Activated T-cell treated with anti-CD3 and anti-CD28 coated beads, Interleukin-2, amount 50 U/mL, for 4 hours (primary cell): ENCODE measurements around the gene RAB11FIP5. TPM values are rescaled to one million over a fixed set of nuclear protein-coding genes. Genes with fewer than 3 reads are reported as not detected.

Source experiments
- ATAC-seq, 2 donors: fragments of 200-7000 bp; cut with Tn5 transposase; one replicate each; pipeline ENCODE4 v1.10.0; 2021
- DNase-seq: peaks from one replicate; pipeline ENCODE4 v3.0.0-alpha.2; 2020
- H3K27me3 Mint-ChIP-seq: one replicate; pipeline ENCODE4 v1.8.0; 2021; ENCODE audit warnings: low read depth, mixed read lengths
- H3K36me3 Mint-ChIP-seq: one replicate; pipeline ENCODE4 v1.8.0; 2022; ENCODE audit warnings: mixed read lengths; ENCODE audit not compliant: insufficient read depth
- H3K4me1 Mint-ChIP-seq: one replicate; pipeline ENCODE4 v1.8.0; 2021; ENCODE audit warnings: low read depth, mixed read lengths
- H3K4me3 Mint-ChIP-seq: one replicate; pipeline ENCODE4 v1.8.0; 2021; ENCODE audit warnings: mild to moderate bottlenecking, moderate library complexity, mixed read lengths
- H3K9me3 Mint-ChIP-seq: one replicate; pipeline ENCODE4 v1.8.0; 2021; ENCODE audit warnings: mixed read lengths
- total RNA-seq, 3 donors: library from RNA; stranded (reverse); gene quantifications; one replicate each; pipeline ENCODE4 v1.2.1, GENCODE V29; 2021

Gene RAB11FIP5
- total RNA-seq, 3 donors from 2014 or later = 4.6 to 5.1 (median 5.0) TPM

DNA sequence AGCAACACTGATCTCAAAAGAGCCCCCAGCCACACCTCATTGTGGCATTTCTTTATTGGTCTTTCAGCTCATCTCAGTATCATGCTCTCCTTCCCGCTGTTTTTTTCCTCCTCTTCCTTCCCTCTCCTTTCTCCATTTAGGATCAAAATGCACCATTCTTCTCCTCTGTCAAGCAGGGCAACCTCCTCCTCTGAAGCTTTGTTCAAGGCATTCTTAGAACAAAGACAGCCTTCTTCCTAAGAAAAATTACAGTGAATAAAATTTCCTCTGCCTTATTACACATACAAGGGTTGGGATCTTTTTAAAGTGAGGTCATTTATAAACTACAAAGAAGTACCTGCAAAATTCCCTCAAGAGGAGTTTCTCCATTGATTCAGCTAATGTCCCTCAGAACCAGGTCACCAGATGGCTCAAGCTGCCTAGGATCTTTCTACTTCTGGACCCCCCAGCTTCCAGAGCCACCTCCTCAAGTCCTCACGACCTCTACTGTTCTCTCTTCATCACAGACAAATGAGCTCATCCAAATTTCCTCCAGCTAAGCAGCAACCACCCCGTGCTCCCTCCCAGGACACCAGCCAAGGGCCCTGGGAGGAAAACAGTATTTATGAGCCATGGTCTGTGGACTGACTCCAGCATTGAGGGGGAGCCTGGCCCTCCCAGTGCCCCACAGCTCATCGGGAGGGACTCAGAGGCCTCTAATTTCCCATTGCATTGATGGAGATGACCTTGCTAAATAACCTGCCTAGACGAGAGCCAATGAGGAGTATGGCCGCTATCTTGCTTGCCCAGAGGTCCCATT is 59.2 kb downstream of the RAB11FIP5 start:
- DNase-seq (no peak), ATAC-seq (no peak)
- no peak overlapping the region for H3K4me3 Mint-ChIP-seq
- H3K4me1 Mint-ChIP-seq = no peaks in the 10 kb centered on the region
- no peaks in the 10 kb centered on the region for H3K27me3 Mint-ChIP-seq
- H3K36me3 Mint-ChIP-seq = peaks cover 15% of the 10 kb centered on the region
- H3K9me3 Mint-ChIP-seq = peaks cover 9% of the 10 kb centered on the region

DNA sequence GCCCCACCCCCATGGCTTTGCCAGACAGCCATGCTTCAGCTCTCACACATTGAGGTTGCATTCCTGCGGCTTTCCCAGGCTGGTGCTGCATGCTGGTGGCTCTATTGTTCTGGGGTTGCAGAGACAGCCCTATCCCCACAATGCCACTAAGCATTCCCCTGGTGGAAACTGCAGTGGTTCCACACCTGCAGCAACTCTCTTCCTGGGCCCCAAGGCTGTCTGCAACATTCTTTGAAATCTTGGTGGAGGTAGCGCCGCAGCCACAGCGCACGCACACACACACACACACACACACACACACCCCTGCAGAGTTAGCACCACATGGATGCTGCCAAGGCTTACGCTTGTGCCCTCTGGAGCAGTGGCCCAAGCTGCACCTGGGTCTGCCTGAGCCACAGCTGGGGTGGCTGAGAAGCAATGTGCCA is 62.6 kb downstream of the RAB11FIP5 start:
- H3K4me1 Mint-ChIP-seq = no peaks in the 10 kb centered on the region
- no peaks in the 10 kb centered on the region for H3K9me3 Mint-ChIP-seq
- ATAC-seq = no peak
- no peaks in the 10 kb centered on the region for H3K27me3 Mint-ChIP-seq
- no peak for DNase-seq
- peaks cover 5% of the 10 kb centered on the region for H3K36me3 Mint-ChIP-seq
- no peak overlapping the region for H3K4me3 Mint-ChIP-seq

DNA sequence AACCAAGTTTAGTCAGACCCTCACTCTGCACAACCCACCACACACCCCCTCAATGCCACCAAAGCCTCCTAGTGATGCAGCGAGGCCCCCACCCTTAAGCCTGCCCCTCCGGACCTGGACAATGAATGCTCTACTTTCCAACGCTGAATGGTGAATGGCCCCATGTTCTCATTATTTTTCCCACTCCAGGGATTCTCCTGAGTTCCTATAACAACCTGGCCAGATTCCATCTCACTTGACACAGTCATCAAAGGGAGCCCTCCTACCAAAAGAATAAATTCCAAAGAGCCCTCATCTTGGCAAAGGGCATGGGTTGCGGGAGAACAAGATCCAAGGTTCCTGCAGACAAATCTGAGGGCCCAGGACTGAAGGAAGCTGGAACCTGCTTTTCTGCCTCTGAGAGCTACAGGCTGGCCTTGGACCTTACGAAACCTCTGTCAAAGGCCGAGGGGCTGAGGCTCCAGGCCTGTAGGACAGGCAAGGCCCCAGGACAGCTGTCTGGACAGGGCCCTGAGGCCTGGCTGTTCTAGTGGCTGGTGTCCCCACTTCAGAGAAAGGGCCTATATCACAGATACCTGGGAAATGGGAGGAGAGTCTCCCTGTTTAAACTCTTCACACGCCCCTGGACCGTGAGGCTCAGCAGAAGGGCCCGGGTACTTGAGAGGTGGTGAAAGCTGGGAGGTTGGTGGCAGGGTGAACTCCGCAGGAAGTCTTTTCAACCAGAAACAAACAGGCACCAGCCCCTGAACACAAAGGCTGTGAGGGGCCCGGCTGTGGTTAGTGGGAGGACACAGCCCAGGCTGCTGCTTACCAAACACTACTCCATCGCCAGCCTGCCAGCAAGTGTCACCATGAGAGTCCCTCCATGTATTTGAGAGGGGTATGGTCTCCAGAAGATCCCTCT is 68.6 kb downstream of the RAB11FIP5 start:
- H3K27me3 Mint-ChIP-seq = no peaks in the 10 kb centered on the region
- no peak overlapping the region for H3K4me3 Mint-ChIP-seq
- no peak for ATAC-seq
- H3K4me1 Mint-ChIP-seq = no peaks in the 10 kb centered on the region
- no peak for DNase-seq
- no peaks in the 10 kb centered on the region for H3K9me3 Mint-ChIP-seq
- H3K36me3 Mint-ChIP-seq = peaks cover 3% of the 10 kb centered on the region

DNA sequence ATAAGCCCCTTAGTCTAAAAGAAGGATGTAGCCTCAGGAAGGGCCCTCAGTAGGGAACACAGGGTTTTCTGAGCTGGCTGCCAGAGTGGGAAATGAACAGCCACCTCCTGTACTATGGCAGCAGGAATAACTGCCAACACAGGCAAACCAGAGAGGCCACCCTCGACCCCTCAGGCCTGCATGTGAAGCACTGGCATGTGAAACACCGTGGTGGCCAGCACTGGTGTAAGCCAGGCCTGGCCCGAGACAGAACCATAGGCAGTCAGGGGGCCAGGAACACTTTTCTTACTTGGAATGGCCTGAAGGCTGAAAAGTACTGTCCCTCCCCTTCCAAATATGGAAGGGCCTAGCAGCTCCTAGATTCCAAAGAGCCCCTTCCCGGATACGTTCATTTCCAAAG is 69.5 kb downstream of the RAB11FIP5 start:
- DNase-seq = no peak
- H3K4me1 Mint-ChIP-seq = no peaks in the 10 kb centered on the region
- no peak for ATAC-seq
- no peaks in the 10 kb centered on the region for H3K27me3 Mint-ChIP-seq
- H3K36me3 Mint-ChIP-seq = peaks cover 3% of the 10 kb centered on the region
- no peak overlapping the region for H3K4me3 Mint-ChIP-seq
- no peaks in the 10 kb centered on the region for H3K9me3 Mint-ChIP-seq

DNA sequence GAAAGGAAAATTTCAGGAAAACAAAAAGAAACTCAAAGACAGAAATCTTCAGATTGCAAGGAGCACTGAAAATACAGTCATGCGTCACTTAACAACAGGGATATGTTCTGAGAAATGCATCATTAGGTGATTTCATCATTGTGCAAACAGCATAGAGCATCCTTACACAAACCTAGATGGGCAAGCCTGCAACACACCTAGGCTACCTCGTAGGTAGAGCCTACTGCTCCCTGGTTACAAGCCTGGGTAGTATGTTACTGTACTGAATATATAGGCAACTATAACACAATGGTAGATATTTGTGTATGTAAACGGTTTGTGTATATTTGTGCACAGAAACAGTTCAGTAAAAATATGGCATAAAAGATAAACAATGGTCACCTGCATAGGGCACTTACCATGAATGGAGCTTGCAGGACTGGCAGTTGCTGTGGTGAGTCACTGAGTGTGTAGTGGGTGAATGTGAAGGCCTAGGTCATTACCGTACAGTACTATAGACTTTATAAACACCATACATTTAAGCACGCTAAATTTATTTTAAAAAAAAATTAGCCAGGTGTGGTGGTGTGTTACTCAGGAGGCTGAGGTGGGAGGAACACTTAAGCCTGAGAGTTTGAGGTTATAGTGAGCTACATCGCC is 74.7 kb downstream of the RAB11FIP5 start:
- H3K36me3 Mint-ChIP-seq = peaks cover 3% of the 10 kb centered on the region
- H3K27me3 Mint-ChIP-seq = no peaks in the 10 kb centered on the region
- no peaks in the 10 kb centered on the region for H3K9me3 Mint-ChIP-seq
- DNase-seq (no peak), ATAC-seq (no peak)
- no peaks in the 10 kb centered on the region for H3K4me1 Mint-ChIP-seq
- H3K4me3 Mint-ChIP-seq = no peak overlapping the region

DNA sequence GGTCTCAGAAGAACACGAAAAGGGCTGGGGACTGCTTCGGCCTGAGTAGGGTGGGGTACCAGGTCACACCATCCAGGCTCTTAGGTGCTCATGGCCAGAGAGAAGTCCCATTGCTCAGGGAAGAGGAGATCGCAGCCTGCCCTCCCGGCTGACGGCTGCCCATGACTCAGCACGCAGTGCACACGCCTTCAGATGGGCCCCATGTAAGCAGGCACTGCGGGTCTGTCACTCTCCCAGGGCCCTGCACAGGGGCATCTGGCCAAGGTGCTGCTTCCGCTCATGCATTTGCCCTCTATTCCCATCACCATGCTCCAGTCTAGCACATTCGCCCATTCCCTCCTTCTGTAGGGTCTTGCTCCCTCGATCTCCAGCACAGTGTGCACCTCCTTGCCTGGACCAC is 76.0 kb downstream of the RAB11FIP5 start:
- Mint-ChIP-seq H3K27me3 (no peaks in the 10 kb centered on the region), H3K9me3 (no peaks in the 10 kb centered on the region), H3K4me1 (no peaks in the 10 kb centered on the region), H3K36me3 (peaks cover 3% of the 10 kb centered on the region), H3K4me3 (no peak overlapping the region)
- DNase-seq = no peak
- no peak for ATAC-seq

DNA sequence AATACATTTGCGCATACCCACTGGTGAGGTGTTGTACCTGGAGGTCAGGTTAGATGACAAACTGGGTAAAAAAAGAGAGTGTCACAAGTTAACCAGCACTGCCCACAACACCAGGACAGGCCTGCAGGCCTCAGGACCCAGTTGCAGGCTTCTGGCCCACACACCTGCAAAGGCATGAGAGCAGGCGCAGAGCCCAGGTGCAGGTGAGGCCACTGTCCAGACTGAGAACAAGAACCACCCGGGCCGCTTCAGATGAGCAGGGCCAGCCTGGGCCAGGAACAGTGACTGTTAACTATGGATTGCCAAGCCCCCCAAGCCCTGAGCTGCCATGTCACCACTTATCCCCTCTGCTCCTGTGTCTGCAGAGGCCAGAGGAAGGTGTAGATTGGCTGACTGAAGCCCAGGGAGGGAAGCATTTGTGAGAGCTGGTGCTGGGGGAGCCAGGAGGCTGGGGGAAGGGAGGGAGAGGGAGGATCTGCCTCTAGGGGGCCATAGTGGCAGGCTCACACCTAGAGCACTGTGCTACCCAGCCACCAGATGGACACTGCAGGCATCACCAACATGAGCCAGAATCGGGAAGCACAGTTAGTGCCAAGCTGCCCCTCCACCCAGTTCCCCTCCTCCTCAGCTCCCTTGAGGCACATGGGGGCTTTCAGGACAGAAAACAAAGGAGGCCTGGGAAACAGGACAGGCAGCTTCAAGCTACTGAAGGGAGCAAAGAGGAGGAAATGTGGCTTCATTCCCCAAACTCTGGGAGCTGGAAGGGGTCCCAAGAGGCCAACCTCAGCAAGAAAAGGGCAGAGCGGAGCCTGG is 76.6 kb downstream of the RAB11FIP5 start:
- no peak for ATAC-seq
- Mint-ChIP-seq H3K4me1 (no peaks in the 10 kb centered on the region), H3K9me3 (no peaks in the 10 kb centered on the region), H3K36me3 (peaks cover 3% of the 10 kb centered on the region), H3K4me3 (no peak overlapping the region), H3K27me3 (no peaks in the 10 kb centered on the region)
- DNase-seq = no peak

DNA sequence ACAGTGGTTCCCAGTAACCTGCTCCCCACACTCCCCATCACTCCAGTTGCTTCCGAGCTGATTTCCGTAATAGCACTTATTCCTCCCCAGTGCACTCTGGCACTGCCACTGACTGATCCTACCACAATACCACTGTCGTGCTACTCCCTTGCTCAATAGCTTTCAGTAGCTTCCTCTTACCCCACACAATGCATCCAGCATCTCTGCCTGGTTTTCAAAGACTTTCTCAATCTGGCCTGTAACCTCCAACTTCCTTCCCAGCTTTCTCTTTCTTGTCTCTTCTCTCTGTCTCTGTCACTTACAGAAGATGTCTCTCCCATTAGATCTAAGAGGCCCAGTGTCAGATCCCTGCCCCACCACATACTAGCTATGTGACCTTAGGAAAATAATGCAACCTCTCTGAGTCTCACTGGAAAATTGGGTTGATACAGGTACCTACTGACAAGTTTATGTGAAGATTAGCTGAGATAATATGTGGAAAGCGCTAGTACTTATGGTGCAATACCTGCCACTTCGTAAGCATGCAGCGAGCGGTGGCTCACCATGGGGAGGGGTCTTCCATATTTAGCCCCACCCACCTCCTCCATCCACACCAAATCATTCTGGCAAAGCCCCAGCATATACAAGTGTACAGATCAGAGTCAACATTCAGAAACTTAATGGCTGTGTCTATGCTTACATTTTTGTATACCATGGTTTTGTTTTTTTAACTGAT is 77.9 kb downstream of the RAB11FIP5 start:
- no peaks in the 10 kb centered on the region for H3K4me1 Mint-ChIP-seq
- no peak for ATAC-seq
- peaks cover 3% of the 10 kb centered on the region for H3K36me3 Mint-ChIP-seq
- no peaks in the 10 kb centered on the region for H3K9me3 Mint-ChIP-seq
- no peak for DNase-seq
- H3K4me3 Mint-ChIP-seq = no peak overlapping the region
- H3K27me3 Mint-ChIP-seq = no peaks in the 10 kb centered on the region

DNA sequence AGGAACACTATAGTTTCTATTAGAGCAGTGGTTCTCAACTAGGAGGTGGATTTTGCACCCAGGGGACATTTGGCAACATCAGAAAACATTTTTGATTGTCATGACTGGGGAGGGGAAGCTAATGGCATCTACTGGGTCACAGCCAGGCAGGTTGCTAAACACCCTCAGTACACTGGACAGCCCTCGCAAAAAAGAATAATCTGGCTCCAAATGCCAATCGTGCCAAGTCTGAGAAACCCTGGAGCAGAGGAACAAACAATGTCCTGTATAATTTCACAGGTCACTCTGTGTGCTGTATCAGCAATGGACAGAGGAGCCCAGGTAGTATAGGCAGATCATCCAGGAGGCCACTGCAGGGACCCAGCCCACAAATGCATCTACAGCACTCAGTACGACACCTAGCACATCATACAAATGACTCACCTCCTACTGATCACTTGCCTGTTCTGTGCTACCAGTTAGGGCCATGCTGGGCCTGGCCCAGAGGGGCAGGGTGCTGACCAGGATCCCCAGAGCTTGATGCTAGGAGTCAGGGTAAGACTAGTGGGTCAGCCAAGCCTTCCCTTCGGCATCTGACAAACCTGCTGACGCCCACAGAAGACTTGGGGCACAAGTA is 78.9 kb downstream of the RAB11FIP5 start:
- DNase-seq (no peak), ATAC-seq (no peak)
- H3K4me3 Mint-ChIP-seq = no peak overlapping the region
- no peaks in the 10 kb centered on the region for H3K4me1 Mint-ChIP-seq
- H3K9me3 Mint-ChIP-seq = no peaks in the 10 kb centered on the region
- H3K27me3 Mint-ChIP-seq = no peaks in the 10 kb centered on the region
- no peaks in the 10 kb centered on the region for H3K36me3 Mint-ChIP-seq

DNA sequence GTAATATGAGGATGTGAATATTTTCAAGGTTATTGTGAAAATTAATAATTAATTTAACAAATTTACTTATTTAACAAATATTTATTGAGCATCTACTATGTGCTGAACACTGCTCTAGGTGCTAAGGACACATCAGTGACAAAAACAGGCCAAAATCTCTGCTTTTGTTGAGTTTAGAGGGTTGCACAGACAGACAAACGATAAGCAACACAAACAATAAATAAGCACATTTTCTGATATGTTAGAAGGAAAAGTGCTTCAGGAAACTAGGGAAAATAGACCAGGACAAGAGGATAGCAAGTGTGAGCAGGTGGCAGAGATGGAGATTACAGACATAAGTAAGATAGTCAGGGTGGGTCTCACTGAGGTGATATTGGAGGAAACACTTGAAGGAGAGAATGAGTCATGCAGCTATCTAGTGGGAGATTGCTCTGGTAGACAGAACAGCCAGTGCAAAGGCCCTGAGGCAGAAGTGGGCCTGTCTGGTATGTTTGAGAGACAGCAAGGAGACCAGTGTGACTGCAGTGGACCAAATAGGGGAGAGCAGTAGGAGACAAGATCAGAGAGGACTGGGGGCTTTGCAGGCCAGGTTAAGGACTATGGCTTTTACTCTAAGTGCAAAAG is 79.5 kb downstream of the RAB11FIP5 start:
- H3K4me1 Mint-ChIP-seq = no peaks in the 10 kb centered on the region
- no peaks in the 10 kb centered on the region for H3K27me3 Mint-ChIP-seq
- no peak overlapping the region for H3K4me3 Mint-ChIP-seq
- DNase-seq (no peak), ATAC-seq (no peak)
- no peaks in the 10 kb centered on the region for H3K9me3 Mint-ChIP-seq
- no peaks in the 10 kb centered on the region for H3K36me3 Mint-ChIP-seq

DNA sequence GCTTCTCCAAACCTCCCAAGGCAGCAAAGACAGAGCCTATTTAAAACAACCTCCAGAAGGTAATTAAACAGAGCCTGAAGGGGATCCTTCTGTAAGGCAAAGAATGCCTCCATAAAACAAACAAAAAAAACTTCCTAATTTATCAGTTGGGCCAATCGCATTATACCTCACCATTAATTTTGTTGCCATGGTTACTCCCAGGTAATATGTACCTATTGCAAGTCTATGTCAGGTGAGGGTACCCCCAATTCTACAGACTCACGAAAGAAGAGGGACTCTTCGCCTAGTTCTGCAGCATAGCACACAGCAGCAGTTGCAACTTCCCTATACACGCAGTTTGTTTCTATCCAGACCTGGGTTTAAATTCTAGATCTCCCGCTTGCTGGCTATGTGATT is 80.0 kb downstream of the RAB11FIP5 start:
- H3K9me3 Mint-ChIP-seq = no peaks in the 10 kb centered on the region
- no peaks in the 10 kb centered on the region for H3K27me3 Mint-ChIP-seq
- DNase-seq (no peak), ATAC-seq (no peak)
- H3K4me3 Mint-ChIP-seq = no peak overlapping the region
- no peaks in the 10 kb centered on the region for H3K4me1 Mint-ChIP-seq
- H3K36me3 Mint-ChIP-seq = no peaks in the 10 kb centered on the region

DNA sequence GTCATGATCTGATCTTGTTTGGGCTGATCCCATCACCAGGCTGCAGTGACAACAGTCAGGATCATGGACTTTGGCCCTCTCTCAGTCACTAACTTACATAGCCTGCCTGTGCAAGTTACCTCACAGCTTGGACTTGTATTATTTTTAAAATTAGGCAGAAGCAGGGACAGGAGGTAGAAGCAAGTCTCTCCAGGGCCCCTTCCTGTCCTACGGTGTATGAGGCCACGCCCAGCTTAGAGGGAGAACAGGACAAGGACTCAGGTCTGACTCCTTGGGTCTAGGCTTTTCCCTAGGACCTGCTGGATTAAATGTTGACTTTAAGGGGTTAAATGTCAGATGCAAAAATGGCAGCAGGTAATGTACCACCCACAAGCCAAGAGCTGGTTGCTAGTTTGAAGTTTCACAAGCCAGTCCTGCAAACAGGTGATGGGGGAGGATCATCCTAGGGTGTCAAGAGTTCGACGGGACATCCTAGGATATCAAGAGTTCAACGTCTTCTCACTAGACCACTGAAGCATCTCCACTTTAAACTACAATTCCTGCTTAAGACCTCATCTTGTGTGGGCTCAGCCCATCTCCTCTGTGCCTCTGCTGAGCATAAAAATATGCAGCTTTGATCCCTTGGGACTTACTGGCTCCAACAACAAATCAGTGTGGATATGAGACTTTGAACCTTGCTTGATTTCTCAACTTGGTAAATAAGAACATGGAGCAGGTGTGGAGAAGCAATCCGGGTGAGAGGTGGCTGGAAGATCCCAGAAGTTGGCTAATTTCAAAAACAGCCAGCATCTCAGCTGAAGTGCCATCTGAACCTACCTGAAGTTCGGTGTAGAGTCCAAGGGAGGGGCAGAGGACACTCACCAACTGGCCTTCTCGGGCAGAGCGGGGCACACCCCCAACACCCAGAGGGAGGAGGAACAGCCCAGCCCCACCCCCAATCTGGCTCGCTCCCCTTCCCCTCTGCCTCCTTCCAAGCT is 80.7 kb downstream of the RAB11FIP5 start:
- Mint-ChIP-seq H3K27me3 (no peaks in the 10 kb centered on the region), H3K9me3 (no peaks in the 10 kb centered on the region), H3K36me3 (no peaks in the 10 kb centered on the region), H3K4me1 (no peaks in the 10 kb centered on the region), H3K4me3 (no peak overlapping the region)
- no peak for ATAC-seq
- DNase-seq = no peak
